ENCODE data around the gene ZC3H4.

- TF ChIP-seq, protein P1, sequence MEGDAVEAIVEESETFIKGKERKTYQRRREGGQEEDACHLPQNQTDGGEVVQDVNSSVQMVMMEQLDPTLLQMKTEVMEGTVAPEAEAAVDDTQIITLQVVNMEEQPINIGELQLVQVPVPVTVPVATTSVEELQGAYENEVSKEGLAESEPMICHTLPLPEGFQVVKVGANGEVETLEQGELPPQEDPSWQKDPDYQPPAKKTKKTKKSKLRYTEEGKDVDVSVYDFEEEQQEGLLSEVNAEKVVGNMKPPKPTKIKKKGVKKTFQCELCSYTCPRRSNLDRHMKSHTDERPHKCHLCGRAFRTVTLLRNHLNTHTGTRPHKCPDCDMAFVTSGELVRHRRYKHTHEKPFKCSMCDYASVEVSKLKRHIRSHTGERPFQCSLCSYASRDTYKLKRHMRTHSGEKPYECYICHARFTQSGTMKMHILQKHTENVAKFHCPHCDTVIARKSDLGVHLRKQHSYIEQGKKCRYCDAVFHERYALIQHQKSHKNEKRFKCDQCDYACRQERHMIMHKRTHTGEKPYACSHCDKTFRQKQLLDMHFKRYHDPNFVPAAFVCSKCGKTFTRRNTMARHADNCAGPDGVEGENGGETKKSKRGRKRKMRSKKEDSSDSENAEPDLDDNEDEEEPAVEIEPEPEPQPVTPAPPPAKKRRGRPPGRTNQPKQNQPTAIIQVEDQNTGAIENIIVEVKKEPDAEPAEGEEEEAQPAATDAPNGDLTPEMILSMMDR (conservative IDR thresholded peaks at IDR 0.05), result no peak
- no peak for TF ChIP-seq ZFX (IDR thresholded peaks at IDR 0.05)
Observed at GRCh38 chr19:47024502-47024901, 89.1 kb downstream of the ZC3H4 start.

Measured in C4-2B (cell line).